GM21390 (cell line): ENCODE measurements around the gene JAGN1.
"Not testable (repeated sequence)": the region's sequence is repeated elsewhere in the genome, so short reads cannot be mapped to it uniquely, and the experiment has no call there.

Source experiments
- ATAC-seq: cut with Tn5 transposase; IDR thresholded peaks from one replicate; pipeline ENCODE4 v1.9.1; 2021; ENCODE audit not compliant: unreplicated experiment

The JAGN1 gene

GRCh38 chr3:9916734-9917680, 26.6 kb downstream of the JAGN1 start, which contains the start of gene IL17RC:
IL17RC (plus strand) TSS chr3:9917098; CDS start chr3:9917316, 218 bp downstream.
- ATAC-seq, result no peak

- no peak for ATAC-seq
Observed at GRCh38 chr3:9917820-9918219, 27.4 kb downstream of the JAGN1 start.

- no peak for ATAC-seq
Observed at GRCh38 chr3:9918261-9919038, 28.0 kb downstream of the JAGN1 start.

- no peak for ATAC-seq
Observed at GRCh38 chr3:9928158-9928557, 37.7 kb downstream of the JAGN1 start.

- ATAC-seq, result no peak
Observed at GRCh38 chr3:9930804-9931418, 40.5 kb downstream of the JAGN1 start.

GRCh38 chr3:9932535-9932842, 42.1 kb downstream of the JAGN1 start:
- ATAC-seq, result no peak

- ATAC-seq, result peak; percentile 64
Observed at GRCh38 chr3:9932843-9933560, 42.6 kb downstream of the JAGN1 start.

- ATAC-seq, result peak; percentile 85
Observed at GRCh38 chr3:9933561-9934234, 43.3 kb downstream of the JAGN1 start, which contains the start of gene CRELD1. CRELD1 (plus strand) TSS chr3:9933834; CDS start chr3:9934439, 605 bp downstream.

- ATAC-seq, result no peak
Observed at GRCh38 chr3:9934235-9934621, 43.8 kb downstream of the JAGN1 start.

GRCh38 chr3:9934993-9935392, 44.6 kb downstream of the JAGN1 start:
- ATAC-seq, result no peak

- ATAC-seq, result no peak
Observed at GRCh38 chr3:9935966-9936510, 45.6 kb downstream of the JAGN1 start.

GRCh38 chr3:9937486-9938238, 47.3 kb downstream of the JAGN1 start:
- no peak for ATAC-seq

GRCh38 chr3:9938966-9939365, 48.6 kb downstream of the JAGN1 start:
- no peak for ATAC-seq

- ATAC-seq, result not testable (repeated sequence)
Observed at GRCh38 chr3:9939906-9940305, 49.5 kb downstream of the JAGN1 start.

GRCh38 chr3:9940746-9941145, 50.3 kb downstream of the JAGN1 start:
- ATAC-seq, result no peak

GRCh38 chr3:9942164-9942563, 51.8 kb downstream of the JAGN1 start:
- ATAC-seq, result no peak

GRCh38 chr3:9942934-9943690, 52.7 kb downstream of the JAGN1 start:
- ATAC-seq, result no peak
